IMR-90 (cell line): ENCODE results near the gene STXBP4. TPM values are rescaled to one million over a fixed set of nuclear protein-coding genes. Genes with fewer than 3 reads are reported as not detected.

Experiments used
- ATAC-seq: fragments of 200-7000 bp; cut with Tn5 transposase; 2 replicates; pipeline ENCODE4 v1.9.1; 2020; ENCODE audit warnings: low read depth, mild to moderate bottlenecking, moderate library complexity
- BruUV-seq: library from RNA; stranded (reverse); fragments of 400-500 nt; replicated peaks from 2 replicates; lab custom pipeline; 2021; lab: Mats Ljungman, UMichigan
- CTCF ChIA-PET: fragments of 300-600 bp; formaldehyde crosslinking; extraction: SDS; loops from one replicate; lab custom pipeline; 2021; ENCODE audit warnings: antibody characterized with exemption; lab: Yijun Ruan, JAX
- POLR2A ChIA-PET: fragments of 300-600 bp; sonication (Branson Sonifier 250); formaldehyde crosslinking; loops from one replicate; lab custom pipeline; 2022; ENCODE audit warnings: antibody characterized with exemption; ENCODE audit not compliant: unreplicated experiment; lab: Charles Lee
- DNase-seq: peaks from one replicate; pipeline ENCODE4 v3.0.0; 2013
- H2AFZ ChIP-seq: replicated peaks from 2 replicates; pipeline ENCODE3; 2013; ENCODE audit warnings: low read length, mild to moderate bottlenecking; ENCODE audit not compliant: poor library complexity
- H2AK5ac ChIP-seq: 2 replicates; pipeline ENCODE4 v1.6.1; 2013; ENCODE audit warnings: low read depth, low read length, inconsistent platforms
- H2AK9ac ChIP-seq: replicated peaks from 2 replicates; pipeline ENCODE3; 2013; ENCODE audit warnings: mild to moderate bottlenecking, low read depth, low read length, moderate library complexity; ENCODE audit not compliant: poor library complexity
- H2BK120ac ChIP-seq: 2 replicates; pipeline ENCODE4 v1.6.1; 2013; ENCODE audit warnings: low read depth, low read length, inconsistent platforms
- H2BK15ac ChIP-seq: 3 replicates; pipeline ENCODE4 v1.6.1; 2013; ENCODE audit warnings: low read depth, low read length, inconsistent platforms
- H2BK20ac ChIP-seq: 2 replicates; pipeline ENCODE4 v1.6.1; 2013; ENCODE audit warnings: low read depth, mild to moderate bottlenecking, inconsistent platforms, low read length, moderate library complexity
- H2BK5ac ChIP-seq: 2 replicates; pipeline ENCODE4 v1.6.1; 2013; ENCODE audit warnings: mild to moderate bottlenecking, low read depth, low read length, inconsistent platforms; ENCODE audit not compliant: poor library complexity, severe bottlenecking
- H3K14ac ChIP-seq: replicated peaks from 2 replicates; pipeline ENCODE4 v1.6.1; 2013; ENCODE audit warnings: low read depth, low read length, inconsistent platforms
- H3K18ac ChIP-seq: 2 replicates; pipeline ENCODE4 v1.6.1; 2013; ENCODE audit warnings: low read depth, low read length, control low read depth
- H3K23ac ChIP-seq: 2 replicates; pipeline ENCODE4 v1.6.1; 2013; ENCODE audit warnings: low read depth, low read length, inconsistent platforms
- H3K27ac ChIP-seq: 2 replicates; pipeline ENCODE4 v1.5.1; 2013; ENCODE audit warnings: mild to moderate bottlenecking, control low read depth, low read length; ENCODE audit not compliant: insufficient read depth
- H3K27me3 ChIP-seq: 2 replicates; pipeline ENCODE4 v1.6.1; 2013; ENCODE audit warnings: low read length; ENCODE audit not compliant: control insufficient read depth, insufficient read depth
- H3K36me3 ChIP-seq: 2 replicates; pipeline ENCODE4 v1.6.1; 2013; ENCODE audit warnings: low read length, mixed read lengths; ENCODE audit not compliant: control insufficient read depth, insufficient read depth
- H3K4ac ChIP-seq: 2 replicates; pipeline ENCODE4 v1.6.1; 2013; ENCODE audit warnings: low read depth, low read length, inconsistent platforms
- H3K4me1 ChIP-seq: 2 replicates; pipeline ENCODE4 v1.6.1; 2013; ENCODE audit warnings: low read length, mixed read lengths; ENCODE audit not compliant: control insufficient read depth, insufficient read depth
- H3K4me2 ChIP-seq: 2 replicates; pipeline ENCODE4 v1.6.1; 2013; ENCODE audit warnings: low read depth, mild to moderate bottlenecking, control low read depth, low read length, moderate library complexity
- H3K4me3 ChIP-seq: 2 replicates; pipeline ENCODE4 v1.5.1; 2013; ENCODE audit warnings: low read depth, mild to moderate bottlenecking, control low read depth, low read length, moderate library complexity; ENCODE audit not compliant: insufficient read depth
- H3K56ac ChIP-seq: 2 replicates; pipeline ENCODE4 v1.6.1; 2013; ENCODE audit warnings: low read length, inconsistent platforms; ENCODE audit not compliant: insufficient read depth; ENCODE audit errors: extremely low read depth
- H3K79me1 ChIP-seq, 2 experiments: 2 replicates each; pipeline ENCODE4 v1.6.1; 2013; ENCODE audit warnings: low read length in 2 of 2, inconsistent platforms in 1 of 2, low read depth in 1 of 2
- H3K9ac ChIP-seq: 2 replicates; pipeline ENCODE4 v1.6.1; 2013; ENCODE audit warnings: low read depth, low read length, control low read depth
- H3K9me1 ChIP-seq: 2 replicates; pipeline ENCODE4 v1.6.1; 2013; ENCODE audit warnings: low read length, inconsistent platforms; ENCODE audit not compliant: insufficient read depth
- H3K9me3 ChIP-seq: 2 replicates; pipeline ENCODE4 v1.6.1; 2013; ENCODE audit warnings: low read length; ENCODE audit not compliant: control insufficient read depth, insufficient read depth
- H4K20me1 ChIP-seq: 2 replicates; pipeline ENCODE4 v1.6.1; 2013; ENCODE audit warnings: low read length, inconsistent platforms; ENCODE audit not compliant: insufficient read depth
- H4K5ac ChIP-seq: 2 replicates; pipeline ENCODE4 v1.6.1; 2013; ENCODE audit warnings: mild to moderate bottlenecking, low read depth, low read length, control low read depth
- H4K8ac ChIP-seq, 2 experiments: 2 replicates each; pipeline ENCODE4 v1.6.1; 2013; ENCODE audit warnings: low read depth in 2 of 2, low read length in 2 of 2, control low read depth in 1 of 2, inconsistent platforms in 1 of 2
- H4K91ac ChIP-seq: 2 replicates; pipeline ENCODE4 v1.6.1; 2013; ENCODE audit warnings: low read depth, low read length, inconsistent platforms; ENCODE audit not compliant: insufficient read depth
- MAFK ChIP-seq: IDR thresholded peaks from 2 replicates; pipeline ENCODE4 v1.6.1; 2012; ENCODE audit warnings: low read depth, low read length, improper control_type of control experiment
- RCOR1 ChIP-seq: IDR thresholded peaks from 2 replicates; pipeline ENCODE4 v1.6.1; 2012; ENCODE audit warnings: mild to moderate bottlenecking, low read length, improper control_type of control experiment; ENCODE audit not compliant: insufficient replicate concordance
- SMC3 ChIP-seq: fragments of 150-350 bp; IDR thresholded peaks from 2 replicates; pipeline ENCODE4 v1.6.1; 2016; ENCODE audit warnings: low read depth, mild to moderate bottlenecking, antibody characterized with exemption, low read length, moderate library complexity
- dilution Hi-C: fragments of 300-500 bp; cut with HindIII; formaldehyde crosslinking; loops from one replicate; pipeline ENCODE4 v1.14.3; 2018; ENCODE audit warnings: low sequenced_read_pairs; ENCODE audit not compliant: unreplicated experiment
- in situ Hi-C: fragments of 300-500 bp; cut with MboI; formaldehyde crosslinking; loops from 3 replicates; pipeline ENCODE4 v1.14.3; 2019; ENCODE audit warnings: low sequenced_read_pairs, inconsistent platforms, mixed read lengths
- intact Hi-C: fragments of 100-400 bp; cut with micrococcal nuclease; formaldehyde crosslinking; loops from 2 replicates; pipeline ENCODE4 v1.10.0; 2022
- polyA plus RNA-seq, 3 experiments: library from polyadenylated mRNA; depleted of rRNA; stranded (reverse); fragments of >200 nt; gene quantifications; 2 replicates each; pipeline ENCODE4 v1.2.3, GENCODE V29; 2012; ENCODE audit warnings: low replicate concordance in 1 of 3
- total RNA-seq: library from RNA; depleted of rRNA; stranded (reverse); fragments of >200 nt; gene quantifications from 2 replicates; pipeline ENCODE4 v1.2.3, GENCODE V29; 2012

Gene STXBP4
- total and polyA plus RNA-seq, 2 of the 4 experiments (the other 2 are of a cell fraction), result 4.1 to 20.4 TPM

- H2AFZ ChIP-seq, result no peak overlapping the region
- no peak overlapping the region for H4K8ac ChIP-seq
- H3K4me3 ChIP-seq, result no peak overlapping the region
- no peak overlapping the region for H3K56ac ChIP-seq
- H4K20me1 ChIP-seq, result no peaks in the 10 kb centered on the region
- H2AK5ac ChIP-seq, result no peak overlapping the region
- H3K27me3 ChIP-seq, result no peaks in the 10 kb centered on the region
- no peak overlapping the region for H2BK5ac ChIP-seq
- H3K9ac ChIP-seq, result no peak overlapping the region
- H3K4me2 ChIP-seq, result no peak overlapping the region
- H3K14ac ChIP-seq, result no peak overlapping the region
- H3K79me1 ChIP-seq, result peaks cover 6 to 12% of the 10 kb centered on the region in 2 experiments; a peak in 2 of 4 replicates
- H2BK20ac ChIP-seq, result no peak overlapping the region
- no peak overlapping the region for H3K27ac ChIP-seq
- H3K4me1 ChIP-seq, result peaks cover 3% of the 10 kb centered on the region; the same call in 1 of the 2 replicates
- dilution Hi-C loops, result no loop called here
- H3K9me3 ChIP-seq, result peaks cover 5% of the 10 kb centered on the region
- no peak for TF ChIP-seq RCOR1
- no peak for TF ChIP-seq MAFK
- no peak for TF ChIP-seq SMC3
- H3K4ac ChIP-seq, result no peak overlapping the region
- H3K23ac ChIP-seq, result no peak overlapping the region
- H3K18ac ChIP-seq, result no peak overlapping the region
- DNase-seq, result no peak
- intact Hi-C loops, result no loop called here
- H4K91ac ChIP-seq, result no peak overlapping the region
- in situ Hi-C loops, result no loop called here
- H3K36me3 ChIP-seq, result peaks cover 2% of the 10 kb centered on the region; the same call in 1 of the 2 replicates
- H2BK120ac ChIP-seq, result no peak overlapping the region
- CTCF ChIA-PET, result no interaction called here
- POLR2A ChIA-PET, result no interaction called here
- no peak overlapping the region for H4K5ac ChIP-seq
- no peak overlapping the region for H2BK15ac ChIP-seq
- no TSS peak for BruUV-seq
- no peak for ATAC-seq
- H2AK9ac ChIP-seq, result no peak overlapping the region
- no peaks in the 10 kb centered on the region for H3K9me1 ChIP-seq
These were observed 14.7 kb downstream of the STXBP4 start for GRCh38 chr17:54983260-54983659.
